Measurements from ENCODE around the gene GNAO1.

DNA sequence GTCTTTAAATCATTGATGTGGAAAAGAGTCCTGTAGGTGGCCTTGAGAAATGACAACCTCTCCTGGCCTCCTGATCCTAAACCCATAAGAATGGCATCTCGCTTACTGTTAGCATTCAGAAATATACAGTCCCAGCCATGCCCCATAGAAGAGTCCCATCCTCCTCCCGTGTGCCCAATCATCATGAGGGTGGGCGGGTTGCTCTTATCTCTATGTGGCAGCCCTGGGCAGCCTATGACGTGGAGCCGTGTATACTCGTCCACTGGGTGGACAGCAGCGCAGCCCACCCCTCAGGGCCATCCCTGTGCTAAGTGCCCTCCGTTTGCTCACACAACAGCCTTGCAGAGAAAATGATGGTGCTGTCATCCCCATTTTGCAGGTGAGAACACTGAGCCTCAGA, 128.8 kb downstream of the GNAO1 start:
- TF ChIP-seq, protein P1, sequence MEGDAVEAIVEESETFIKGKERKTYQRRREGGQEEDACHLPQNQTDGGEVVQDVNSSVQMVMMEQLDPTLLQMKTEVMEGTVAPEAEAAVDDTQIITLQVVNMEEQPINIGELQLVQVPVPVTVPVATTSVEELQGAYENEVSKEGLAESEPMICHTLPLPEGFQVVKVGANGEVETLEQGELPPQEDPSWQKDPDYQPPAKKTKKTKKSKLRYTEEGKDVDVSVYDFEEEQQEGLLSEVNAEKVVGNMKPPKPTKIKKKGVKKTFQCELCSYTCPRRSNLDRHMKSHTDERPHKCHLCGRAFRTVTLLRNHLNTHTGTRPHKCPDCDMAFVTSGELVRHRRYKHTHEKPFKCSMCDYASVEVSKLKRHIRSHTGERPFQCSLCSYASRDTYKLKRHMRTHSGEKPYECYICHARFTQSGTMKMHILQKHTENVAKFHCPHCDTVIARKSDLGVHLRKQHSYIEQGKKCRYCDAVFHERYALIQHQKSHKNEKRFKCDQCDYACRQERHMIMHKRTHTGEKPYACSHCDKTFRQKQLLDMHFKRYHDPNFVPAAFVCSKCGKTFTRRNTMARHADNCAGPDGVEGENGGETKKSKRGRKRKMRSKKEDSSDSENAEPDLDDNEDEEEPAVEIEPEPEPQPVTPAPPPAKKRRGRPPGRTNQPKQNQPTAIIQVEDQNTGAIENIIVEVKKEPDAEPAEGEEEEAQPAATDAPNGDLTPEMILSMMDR (IDR thresholded peaks at IDR 0.05 in 2 of 3, conservative IDR thresholded peaks at IDR 0.05 in 1 of 3; ENCODE audit: insufficient read depth in 2 of 3, low read depth in 1 of 3, low read length in 3 of 3) = no peak
- TF ChIP-seq POLR2A (conservative IDR thresholded peaks at IDR 0.05) (no peak), SIX5 (IDR thresholded peaks at IDR 0.05; ENCODE audit: borderline replicate concordance in 1 of 2, insufficient read depth in 1 of 2, low read depth in 1 of 2, low read length in 2 of 2) (no peak), KLF1 (tag; IDR thresholded peaks at IDR 0.05) (no peak), RBM15 (IDR thresholded peaks at IDR 0.05; ENCODE audit: insufficient read depth, low read length) (no peak)
- TF ChIP-seq, protein P2, sequence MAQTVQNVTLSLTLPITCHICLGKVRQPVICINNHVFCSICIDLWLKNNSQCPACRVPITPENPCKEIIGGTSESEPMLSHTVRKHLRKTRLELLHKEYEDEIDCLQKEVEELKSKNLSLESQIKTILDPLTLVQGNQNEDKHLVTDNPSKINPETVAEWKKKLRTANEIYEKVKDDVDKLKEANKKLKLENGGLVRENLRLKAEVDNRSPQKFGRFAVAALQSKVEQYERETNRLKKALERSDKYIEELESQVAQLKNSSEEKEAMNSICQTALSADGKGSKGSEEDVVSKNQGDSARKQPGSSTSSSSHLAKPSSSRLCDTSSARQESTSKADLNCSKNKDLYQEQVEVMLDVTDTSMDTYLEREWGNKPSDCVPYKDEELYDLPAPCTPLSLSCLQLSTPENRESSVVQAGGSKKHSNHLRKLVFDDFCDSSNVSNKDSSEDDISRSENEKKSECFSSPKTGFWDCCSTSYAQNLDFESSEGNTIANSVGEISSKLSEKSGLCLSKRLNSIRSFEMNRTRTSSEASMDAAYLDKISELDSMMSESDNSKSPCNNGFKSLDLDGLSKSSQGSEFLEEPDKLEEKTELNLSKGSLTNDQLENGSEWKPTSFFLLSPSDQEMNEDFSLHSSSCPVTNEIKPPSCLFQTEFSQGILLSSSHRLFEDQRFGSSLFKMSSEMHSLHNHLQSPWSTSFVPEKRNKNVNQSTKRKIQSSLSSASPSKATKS (CRISPR knock-in tag; IDR thresholded peaks at IDR 0.05) = no peak
- TF ChIP-seq, protein P3, sequence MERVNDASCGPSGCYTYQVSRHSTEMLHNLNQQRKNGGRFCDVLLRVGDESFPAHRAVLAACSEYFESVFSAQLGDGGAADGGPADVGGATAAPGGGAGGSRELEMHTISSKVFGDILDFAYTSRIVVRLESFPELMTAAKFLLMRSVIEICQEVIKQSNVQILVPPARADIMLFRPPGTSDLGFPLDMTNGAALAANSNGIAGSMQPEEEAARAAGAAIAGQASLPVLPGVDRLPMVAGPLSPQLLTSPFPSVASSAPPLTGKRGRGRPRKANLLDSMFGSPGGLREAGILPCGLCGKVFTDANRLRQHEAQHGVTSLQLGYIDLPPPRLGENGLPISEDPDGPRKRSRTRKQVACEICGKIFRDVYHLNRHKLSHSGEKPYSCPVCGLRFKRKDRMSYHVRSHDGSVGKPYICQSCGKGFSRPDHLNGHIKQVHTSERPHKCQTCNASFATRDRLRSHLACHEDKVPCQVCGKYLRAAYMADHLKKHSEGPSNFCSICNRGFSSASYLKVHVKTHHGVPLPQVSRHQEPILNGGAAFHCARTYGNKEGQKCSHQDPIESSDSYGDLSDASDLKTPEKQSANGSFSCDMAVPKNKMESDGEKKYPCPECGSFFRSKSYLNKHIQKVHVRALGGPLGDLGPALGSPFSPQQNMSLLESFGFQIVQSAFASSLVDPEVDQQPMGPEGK (CRISPR knock-in tag; IDR thresholded peaks at IDR 0.05; ENCODE audit: borderline replicate concordance) = no peak
